HG02610 (cell line): ENCODE results near the gene GPR35.
"Not testable (repeated sequence)": the region's sequence is repeated elsewhere in the genome, so short reads cannot be mapped to it uniquely, and the experiment has no call there.

Source experiments
- ATAC-seq: cut with Tn5 transposase; IDR thresholded peaks from one replicate; pipeline ENCODE4 v1.9.1; 2021; ENCODE audit warnings: mild to moderate bottlenecking, moderate library complexity; ENCODE audit not compliant: unreplicated experiment

The GPR35 gene

DNA sequence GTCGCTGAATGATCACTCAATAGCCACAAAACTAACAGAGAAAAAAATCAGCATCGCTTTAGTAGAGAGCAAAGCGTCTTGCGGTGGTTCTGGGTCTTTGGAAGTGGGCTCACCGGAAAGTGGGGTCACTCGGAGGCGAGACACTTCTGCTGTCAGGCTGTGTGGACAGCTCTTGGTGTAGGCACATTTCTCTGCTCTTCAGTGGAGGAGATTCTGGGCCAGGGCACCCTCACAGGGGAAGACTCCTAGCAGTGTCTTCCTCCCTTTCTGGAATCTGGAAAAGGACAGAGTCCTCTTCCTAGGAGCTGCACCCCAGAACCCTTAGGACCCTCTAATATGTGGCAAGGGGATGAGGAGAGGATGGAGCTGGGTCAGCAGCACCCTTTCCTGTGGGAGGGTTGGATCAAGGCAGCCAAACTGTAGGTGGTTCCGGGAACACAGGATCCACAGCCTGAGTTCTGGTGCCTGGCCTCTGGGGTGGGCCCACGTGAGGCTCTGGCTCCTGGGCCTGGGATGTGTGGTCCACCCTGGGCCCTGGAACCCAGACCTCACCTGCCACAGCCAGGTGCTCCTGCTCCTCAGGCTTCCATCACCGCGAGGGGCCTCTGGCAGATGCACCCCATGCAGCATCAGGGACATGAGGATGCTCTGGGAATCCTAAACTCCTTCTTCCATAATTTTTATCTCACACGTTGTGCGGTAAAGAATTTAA is 25.1 kb downstream of the GPR35 start:
- no peak for ATAC-seq

DNA sequence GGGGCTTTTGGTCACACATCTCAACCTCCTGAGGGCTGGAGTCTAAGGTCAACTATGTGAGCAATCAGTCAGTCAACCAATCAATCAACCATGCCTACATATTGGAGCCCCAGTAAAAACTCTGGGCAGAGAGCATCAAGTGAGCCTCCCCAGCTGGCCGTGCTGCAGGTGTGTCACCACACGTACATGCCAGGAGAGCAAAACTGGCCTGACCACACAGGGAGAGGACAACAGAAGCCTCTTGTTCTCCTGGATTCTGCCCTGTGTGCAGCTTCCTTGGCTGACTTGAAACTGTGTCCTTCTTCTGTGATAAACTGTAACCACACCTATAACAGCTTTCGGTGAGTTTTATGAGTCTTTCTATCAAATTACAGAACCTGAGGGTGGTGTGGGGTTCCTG is 25.9 kb downstream of the GPR35 start:
- ATAC-seq, result no peak

DNA sequence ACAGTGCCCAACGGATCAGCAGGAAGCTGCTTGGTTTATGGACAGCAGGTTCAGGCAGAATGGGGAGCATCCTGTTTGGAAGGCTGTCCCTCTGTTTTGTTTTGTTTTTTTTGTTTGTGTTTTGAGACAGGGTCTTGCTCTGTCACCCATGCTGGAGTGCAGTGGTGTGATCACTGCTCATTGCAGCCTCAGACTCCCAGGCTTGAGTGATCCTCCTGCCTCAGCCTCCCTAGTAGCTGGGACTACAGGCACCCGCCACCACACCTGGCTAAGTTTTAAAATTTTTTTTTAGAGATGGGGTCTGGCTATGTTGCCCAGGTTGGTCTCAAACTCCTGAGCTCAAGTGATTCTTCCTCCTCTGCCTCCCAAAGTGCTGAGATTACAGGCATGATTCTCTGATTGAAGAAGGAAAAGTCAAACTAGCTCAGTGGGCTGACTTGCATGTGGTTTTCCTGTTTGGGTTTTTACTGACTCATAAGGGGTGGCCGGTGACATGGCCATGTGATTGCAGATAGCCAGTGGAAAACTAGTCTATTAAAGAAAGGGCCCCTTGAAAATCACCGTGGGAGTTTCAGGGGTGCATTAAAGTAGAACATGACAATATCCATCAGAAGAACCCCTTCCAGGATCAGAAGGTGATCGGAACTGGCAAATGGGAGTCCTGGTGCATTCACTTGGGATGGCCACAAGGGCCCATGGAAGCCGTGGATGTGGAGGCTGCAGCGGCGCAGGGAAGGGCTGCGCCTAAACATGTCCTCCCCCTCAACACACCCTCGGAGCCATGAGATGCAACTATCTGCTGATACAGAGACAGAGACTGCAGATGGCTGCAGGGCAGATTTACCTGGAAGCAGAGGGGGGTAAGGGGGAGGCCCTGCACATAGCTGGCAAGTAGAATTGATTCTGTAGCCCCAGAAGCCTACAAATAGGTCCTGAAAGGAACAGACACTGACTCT is 30.9 kb downstream of the GPR35 start:
- no peak for ATAC-seq

DNA sequence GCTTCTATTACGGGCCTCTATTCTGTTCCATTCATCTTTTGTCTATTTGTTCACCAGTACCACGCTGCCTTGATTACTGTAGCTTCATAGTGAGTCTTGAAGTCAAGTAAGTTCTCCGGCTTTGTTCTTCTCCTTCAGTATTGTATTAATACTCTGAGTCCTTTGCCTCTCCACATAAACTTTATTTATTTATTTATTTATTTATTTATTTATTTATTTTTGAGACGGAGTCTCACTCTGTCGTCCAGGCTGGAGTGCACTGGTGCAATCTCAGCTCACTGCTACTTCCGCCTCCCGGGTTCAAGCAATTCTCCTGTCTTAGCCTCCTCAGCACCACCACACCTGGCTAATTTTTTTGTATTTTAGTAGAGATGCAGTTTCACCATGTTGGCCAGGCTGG is 34.6 kb downstream of the GPR35 start:
- not testable (repeated sequence) for ATAC-seq

DNA sequence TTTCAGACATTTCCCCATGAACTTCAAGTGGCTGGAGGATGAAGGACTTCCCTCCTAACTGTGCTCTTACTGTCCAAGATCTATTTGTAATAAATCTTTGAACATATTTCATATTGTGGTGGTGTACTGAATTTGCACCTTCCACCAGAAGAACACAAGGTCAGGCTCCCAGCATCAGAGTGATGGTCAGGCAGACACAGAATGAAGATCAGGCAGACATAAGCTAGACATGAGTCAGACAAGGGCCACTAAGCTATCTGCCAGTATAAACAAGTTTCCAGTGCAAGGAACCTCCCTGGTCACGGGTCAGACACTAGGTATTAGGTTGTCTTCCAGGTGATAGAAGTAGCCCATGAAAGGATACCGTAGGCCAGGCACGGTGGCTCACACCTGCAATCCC is 37.4 kb downstream of the GPR35 start:
- ATAC-seq, result no peak

DNA sequence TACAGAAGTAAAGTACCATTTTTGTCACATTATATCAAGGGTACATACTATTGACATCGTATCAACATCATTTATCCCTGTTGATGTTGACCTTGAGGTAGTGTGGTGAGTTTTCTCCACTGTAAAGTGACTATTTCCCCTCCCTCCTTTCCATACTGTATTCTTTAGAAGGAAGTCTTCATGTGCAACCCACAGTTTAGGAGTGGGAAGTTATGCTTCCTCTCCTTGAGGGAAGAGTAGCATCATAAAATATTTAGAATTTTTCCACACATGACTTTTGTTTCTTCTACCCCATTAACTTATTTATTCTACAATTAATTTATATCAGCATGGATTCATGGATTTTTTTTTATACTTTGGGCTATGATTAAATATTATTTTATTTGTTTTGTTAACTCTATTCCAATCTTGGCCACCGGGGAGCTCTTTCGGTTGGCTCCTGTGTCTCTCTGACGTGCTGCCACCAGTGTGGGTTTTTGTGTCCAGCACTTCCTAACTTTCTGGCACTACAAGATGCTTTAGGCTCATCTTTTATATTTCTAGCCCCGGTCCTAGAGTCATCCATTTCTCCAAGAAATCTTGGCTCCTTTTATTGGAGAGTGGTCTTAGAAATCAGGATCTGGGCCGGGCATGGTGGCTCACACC is 38.4 kb downstream of the GPR35 start:
- ATAC-seq, result no peak

DNA sequence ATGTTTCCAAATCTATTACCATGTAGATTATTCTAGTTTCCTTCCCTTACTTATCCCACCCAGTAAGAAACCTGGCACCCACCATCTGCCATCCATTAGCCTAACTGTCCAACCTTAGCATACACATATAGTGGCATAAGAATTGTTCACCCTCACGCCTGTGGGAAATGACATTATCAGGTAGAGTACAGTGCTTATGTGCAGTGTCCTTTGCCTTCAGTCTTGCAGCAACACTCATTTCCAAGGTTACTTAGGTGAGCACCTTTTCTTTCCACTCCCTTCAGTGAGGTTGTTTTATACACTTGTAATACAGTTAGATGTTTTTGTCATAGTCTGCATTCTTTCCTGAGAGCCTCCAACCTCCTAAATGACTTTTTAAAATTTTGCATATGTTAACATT is 39.3 kb downstream of the GPR35 start:
- ATAC-seq, result no peak

DNA sequence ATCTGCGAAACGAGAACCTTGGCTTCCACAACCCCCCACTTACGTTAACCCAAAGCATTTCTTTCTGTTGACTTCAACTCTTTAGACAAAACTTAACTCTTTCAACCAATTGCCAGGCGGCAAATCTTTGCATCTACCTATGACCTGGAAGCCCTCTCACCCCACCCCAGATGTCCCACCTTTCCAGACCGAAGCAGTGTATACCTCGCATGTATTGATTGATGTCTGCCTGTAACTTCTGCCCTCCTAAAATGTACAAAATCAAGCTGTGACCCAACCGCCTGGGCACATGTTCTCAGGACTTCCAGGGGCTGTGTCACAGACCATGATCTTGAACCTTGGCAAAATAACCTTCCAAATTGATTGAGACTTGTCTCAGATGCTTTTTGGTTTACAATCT is 45.1 kb downstream of the GPR35 start:
- ATAC-seq, result no peak

DNA sequence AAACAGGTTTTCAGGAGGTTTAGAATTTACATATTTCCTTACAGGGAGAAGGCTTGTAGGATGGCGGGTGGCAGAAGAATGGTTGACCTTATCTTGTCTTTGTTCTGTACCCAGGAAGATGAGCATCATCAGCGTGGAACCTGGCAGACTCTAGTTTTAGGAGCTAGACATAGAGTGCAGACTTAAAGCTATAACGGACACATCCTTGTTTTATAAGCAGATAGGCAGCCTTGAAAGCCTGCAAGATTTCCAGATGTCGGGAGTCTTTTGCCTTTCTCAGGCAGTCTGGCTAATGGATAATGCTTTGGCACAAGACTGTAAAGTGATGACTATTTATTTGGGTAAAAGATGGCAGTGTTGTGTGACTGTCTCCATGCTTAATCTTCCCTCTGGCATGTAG is 45.7 kb downstream of the GPR35 start:
- no peak for ATAC-seq

DNA sequence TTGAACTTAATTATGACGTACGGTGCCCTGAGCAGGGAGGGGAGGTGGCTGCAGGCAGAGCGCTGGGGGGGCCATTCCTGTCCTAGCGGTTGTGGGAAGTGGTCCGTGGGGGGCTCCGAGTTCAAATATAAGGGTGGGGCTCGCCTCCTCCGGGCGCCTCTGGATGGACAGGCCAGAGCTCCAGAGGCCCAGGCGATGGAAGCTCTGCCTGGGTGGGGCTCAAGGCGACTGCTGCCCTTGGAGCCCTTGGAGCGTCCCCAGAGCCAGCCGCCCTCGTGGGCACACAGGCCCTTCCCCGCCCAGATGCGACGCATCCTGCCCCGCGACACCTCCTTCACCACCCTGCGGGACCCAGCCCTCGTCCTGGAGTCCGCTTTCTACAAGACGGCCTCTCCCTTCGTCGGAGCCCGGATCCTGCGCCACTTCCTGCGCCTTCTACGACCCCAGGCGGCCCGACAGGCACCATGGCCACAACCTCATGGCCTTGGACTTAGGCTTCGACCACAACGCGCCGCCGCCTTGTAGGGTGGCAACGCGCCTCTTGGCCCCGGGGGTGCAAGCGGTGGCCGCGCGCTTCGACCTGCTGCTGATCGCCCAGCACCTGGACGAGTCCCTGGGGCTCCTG is 46.9 kb downstream of the GPR35 start:
- no peak for ATAC-seq

DNA sequence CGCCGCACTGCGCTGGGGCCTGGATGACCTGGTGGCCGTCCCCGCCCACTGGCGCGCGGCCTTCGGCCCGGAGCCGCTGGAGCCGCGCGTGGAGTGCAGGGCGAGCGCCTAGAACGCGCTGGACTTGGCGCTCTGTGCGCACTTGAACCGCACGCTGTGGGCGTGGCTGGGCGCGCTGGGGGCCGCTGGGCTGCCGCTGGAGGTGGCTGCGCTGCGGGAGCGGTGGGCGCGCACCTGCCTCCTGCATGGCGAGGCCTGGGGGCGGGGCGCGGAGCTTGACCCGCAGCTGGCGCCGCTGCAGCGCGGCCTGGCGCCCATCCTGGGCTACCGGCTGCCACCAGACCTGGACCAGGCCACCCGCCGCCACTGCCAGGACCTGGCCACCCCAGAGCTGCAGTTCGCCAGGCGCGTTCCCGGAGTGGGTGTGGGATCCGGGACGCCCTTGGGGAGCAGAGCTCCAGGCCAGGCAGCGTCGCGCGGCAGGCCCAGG is 47.5 kb downstream of the GPR35 start:
- ATAC-seq, result no peak

DNA sequence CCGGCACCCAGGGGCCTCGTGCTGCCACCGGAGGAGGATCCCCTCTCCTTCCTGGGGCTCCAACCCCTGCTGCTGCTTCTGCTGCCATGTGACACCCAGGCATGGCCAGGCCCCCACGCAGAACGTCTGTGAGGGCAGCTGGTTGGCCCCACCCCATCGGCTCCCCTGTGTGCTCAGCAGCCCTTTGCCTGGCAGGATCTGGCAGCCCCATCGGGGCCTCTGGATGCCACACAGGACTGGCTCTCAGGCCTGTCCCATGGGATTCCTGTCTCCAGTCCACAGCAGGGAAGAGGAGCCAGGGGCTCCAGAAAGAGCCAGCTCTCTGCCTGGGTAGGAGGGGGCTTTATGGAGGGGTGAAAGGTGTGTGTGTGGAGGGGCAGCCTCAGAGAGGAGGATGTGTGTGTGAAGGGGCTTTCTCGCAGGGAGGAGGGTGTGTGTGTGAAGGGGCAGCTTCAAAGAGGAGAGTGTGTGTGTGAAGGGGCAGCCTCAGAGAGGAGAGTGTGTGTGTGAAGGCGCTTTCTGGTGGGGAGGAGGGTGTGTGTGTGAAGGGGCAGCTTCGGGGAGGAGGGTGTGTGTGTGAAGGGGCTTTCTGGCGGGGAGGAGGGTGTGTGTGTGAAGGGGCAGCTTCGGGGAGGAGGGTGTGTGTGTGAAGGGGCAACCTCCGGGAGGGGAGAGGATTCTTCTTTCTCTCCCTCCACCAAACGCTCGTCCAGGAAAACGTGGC is 49.3 kb downstream of the GPR35 start:
- not testable (repeated sequence) for ATAC-seq

DNA sequence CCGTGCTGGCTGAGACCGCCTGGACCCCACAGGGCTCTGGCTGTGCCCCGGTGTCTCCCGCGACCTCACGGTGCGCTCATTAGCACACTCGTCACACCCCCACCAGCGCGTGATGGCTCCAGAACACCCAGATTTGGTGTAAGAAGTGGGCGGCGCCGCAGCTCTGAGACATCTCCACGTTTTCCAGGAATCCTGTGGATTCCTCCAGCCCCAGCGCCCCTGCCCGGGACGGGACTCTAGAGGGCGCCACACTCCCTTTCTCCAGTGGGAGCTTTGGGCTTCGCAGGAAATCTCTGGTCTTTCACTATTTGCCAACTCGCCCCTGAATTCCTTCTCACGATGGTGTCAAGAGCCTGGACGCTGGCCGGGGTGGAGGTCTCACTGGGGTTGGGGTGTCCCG is 50.1 kb downstream of the GPR35 start:
- ATAC-seq, result not testable (repeated sequence)

DNA sequence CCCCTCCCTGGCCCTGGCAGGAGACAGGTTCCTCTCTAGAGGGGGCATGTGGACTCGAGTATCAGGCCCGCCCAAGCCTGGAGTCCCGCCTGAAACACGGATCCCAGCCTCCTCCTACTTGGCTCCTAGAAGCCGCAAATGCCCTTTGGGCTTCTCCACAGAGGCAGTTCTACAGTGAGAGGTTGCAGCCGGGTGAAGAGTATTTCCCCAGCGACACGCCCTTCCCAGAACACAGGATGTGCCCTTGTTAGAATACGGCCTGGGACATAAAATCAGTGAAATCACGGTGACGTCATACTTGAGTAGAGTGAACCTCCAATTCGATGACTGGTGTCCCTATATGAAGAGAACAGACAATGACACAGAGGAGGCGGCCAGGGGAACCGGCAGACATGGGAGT is 52.8 kb downstream of the GPR35 start:
- not testable (repeated sequence) for ATAC-seq

DNA sequence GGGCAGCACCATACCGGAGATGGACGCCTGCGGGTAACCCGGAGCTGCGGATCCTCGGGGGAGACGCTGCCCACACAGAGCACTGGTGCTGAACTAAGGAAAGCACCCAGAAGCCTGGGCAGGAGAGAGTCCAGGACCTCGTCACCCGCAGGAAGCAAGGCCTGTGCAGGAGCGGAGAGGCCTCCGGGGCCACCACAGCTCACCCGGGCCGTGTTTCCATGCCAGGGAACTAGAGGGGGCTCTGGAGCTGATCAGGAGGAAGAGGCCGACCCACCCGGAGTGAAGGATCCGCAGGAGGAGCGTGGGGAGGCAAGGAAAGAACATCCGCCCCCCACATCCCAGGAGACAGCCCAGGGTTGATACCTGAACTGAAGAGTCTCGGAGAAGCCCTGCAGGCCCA is 53.6 kb downstream of the GPR35 start:
- ATAC-seq, result not testable (repeated sequence)

DNA sequence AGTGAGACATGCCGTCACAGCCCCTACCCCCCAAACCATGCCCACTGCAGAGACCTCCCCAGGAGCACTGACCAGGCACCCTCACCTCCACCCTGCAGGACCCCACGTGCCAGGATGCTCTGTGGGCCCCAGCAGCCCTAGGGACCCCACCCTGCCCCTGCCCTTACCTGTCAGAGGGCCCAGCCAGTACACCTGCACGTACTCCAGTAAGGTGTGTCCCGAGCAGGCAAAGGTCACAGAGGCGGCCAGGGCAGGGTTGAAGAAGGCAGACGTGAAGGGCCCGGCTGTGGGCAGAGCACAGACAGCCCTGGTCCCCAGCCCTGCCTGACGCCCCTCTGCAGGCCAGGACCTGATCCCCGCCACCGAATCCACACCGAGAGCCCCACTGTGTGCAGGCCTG is 54.9 kb downstream of the GPR35 start:
- ATAC-seq, result not testable (repeated sequence)
